GM23338 (cell line): ENCODE measurements around the gene CSRNP3. TPM values are rescaled to one million over a fixed set of nuclear protein-coding genes. Genes with fewer than 3 reads are reported as not detected.

ENCODE experiments used
- ATAC-seq: fragments of 200-7000 bp; cut with Tn5 transposase; 3 replicates; pipeline ENCODE4 v1.9.1; 2020
- DNase-seq: peaks from one replicate; pipeline ENCODE4 v3.0.0-alpha.2; 2015; ENCODE audit warnings: low spot score
- H2AFZ ChIP-seq: fragments of 200-600 bp; sonication (generic); 2 replicates; pipeline ENCODE4 v1.8.0; 2016; ENCODE audit warnings: antibody characterized with exemption, mild to moderate bottlenecking, moderate library complexity
- H3F3A ChIP-seq: fragments of 200-600 bp; sonication (generic); replicated peaks from 2 replicates; pipeline ENCODE4 v1.8.0; 2017; ENCODE audit warnings: antibody characterized with exemption, mixed run types, low read depth
- H3K27ac ChIP-seq: fragments of 200-600 bp; sonication (generic); 2 replicates; pipeline ENCODE4 v1.6.1; 2016; ENCODE audit warnings: low read depth
- H3K27me3 ChIP-seq: fragments of 200-600 bp; sonication (generic); 2 replicates; pipeline ENCODE4 v1.8.0; 2016; ENCODE audit warnings: mild to moderate bottlenecking, mixed run types, moderate library complexity; ENCODE audit not compliant: insufficient read depth
- H3K36me3 ChIP-seq: fragments of 200-600 bp; sonication (generic); 2 replicates; pipeline ENCODE4 v1.8.0; 2016; ENCODE audit warnings: mild to moderate bottlenecking; ENCODE audit not compliant: insufficient read depth
- H3K4me1 ChIP-seq: fragments of 200-600 bp; sonication (generic); 2 replicates; pipeline ENCODE4 v1.8.0; 2016; ENCODE audit warnings: mild to moderate bottlenecking, moderate library complexity; ENCODE audit not compliant: insufficient read depth
- H3K4me2 ChIP-seq: fragments of 200-600 bp; sonication (generic); 2 replicates; pipeline ENCODE4 v1.7.1; 2017; ENCODE audit warnings: mixed run types
- H3K4me3 ChIP-seq: fragments of 200-600 bp; sonication (generic); 2 replicates; pipeline ENCODE4 v1.6.1; 2016; ENCODE audit warnings: mixed run types
- H3K79me2 ChIP-seq: fragments of 200-600 bp; sonication (generic); replicated peaks from 2 replicates; pipeline ENCODE4 v1.8.0; 2017; ENCODE audit warnings: mild to moderate bottlenecking; ENCODE audit not compliant: insufficient read depth
- H3K9me2 ChIP-seq: fragments of 200-600 bp; sonication (generic); 2 replicates; pipeline ENCODE4 v1.8.0; 2017; ENCODE audit not compliant: insufficient read depth
- H4K20me1 ChIP-seq: fragments of 200-600 bp; sonication (generic); replicated peaks from 2 replicates; pipeline ENCODE4 v1.8.0; 2017; ENCODE audit warnings: mild to moderate bottlenecking; ENCODE audit not compliant: insufficient read depth
- H3K27ac Mint-ChIP-seq: 2 replicates; pipeline ENCODE4 v1.8.0; 2020; ENCODE audit warnings: inconsistent platforms, mild to moderate bottlenecking, moderate library complexity, mixed read lengths
- H3K27me3 Mint-ChIP-seq: 3 replicates; pipeline ENCODE4 v1.8.0; 2022; ENCODE audit warnings: low read depth, mild to moderate bottlenecking, moderate library complexity, mixed read lengths, inconsistent platforms; ENCODE audit not compliant: insufficient read depth, poor library complexity
- H3K36me3 Mint-ChIP-seq: 3 replicates; pipeline ENCODE4 v1.8.0; 2021; ENCODE audit warnings: low read depth, mild to moderate bottlenecking, inconsistent platforms, moderate library complexity, mixed read lengths
- H3K4me1 Mint-ChIP-seq: 3 replicates; pipeline ENCODE4 v1.8.0; 2020; ENCODE audit warnings: mild to moderate bottlenecking, inconsistent platforms, mixed read lengths
- H3K4me3 Mint-ChIP-seq: 3 replicates; pipeline ENCODE4 v1.8.0; 2021; ENCODE audit warnings: moderate library complexity, mild to moderate bottlenecking, inconsistent platforms, mixed read lengths
- H3K9me3 Mint-ChIP-seq: 3 replicates; pipeline ENCODE4 v1.8.0; 2020; ENCODE audit warnings: moderate library complexity, mild to moderate bottlenecking, inconsistent platforms, mixed read lengths
- CREB1 ChIP-seq: fragments of 250-450 bp; sonication (Bioruptor Pico); IDR thresholded peaks from 2 replicates; pipeline ENCODE4 v1.5.0; 2020; ENCODE audit warnings: low read depth, mild to moderate bottlenecking, moderate library complexity
- CTCF ChIP-seq, 2 experiments: fragments of 200-600 bp in 1 of 2; sonication (generic) in 1 of 2; conservative IDR thresholded peaks; 2 replicates each; pipeline versions ENCODE4 v1.5.1 to v1.6.1; 2016 to 2017; ENCODE audit warnings: antibody characterized with exemption in 2 of 2, low read depth in 2 of 2, mild to moderate bottlenecking in 2 of 2, moderate library complexity in 1 of 2
- EZH2 ChIP-seq: fragments of 200-600 bp; sonication (generic); IDR thresholded peaks from one replicate; pipeline ENCODE4 v1.8.0; 2017; ENCODE audit warnings: antibody characterized with exemption, mild to moderate bottlenecking, low read depth; ENCODE audit not compliant: unreplicated experiment
- EZH2phosphoT487 ChIP-seq: fragments of 200-600 bp; sonication (generic); IDR thresholded peaks from one replicate; pipeline ENCODE4 v1.8.1; 2018; ENCODE audit warnings: antibody characterized with exemption; ENCODE audit not compliant: unreplicated experiment
- JUNB ChIP-seq: IDR thresholded peaks from one replicate; pipeline ENCODE4 v1.6.1; 2016; ENCODE audit warnings: antibody characterized with exemption; ENCODE audit not compliant: unreplicated experiment
- NANOG ChIP-seq: IDR thresholded peaks from 2 replicates; pipeline ENCODE4 v1.6.1; 2016; ENCODE audit warnings: antibody characterized with exemption, borderline replicate concordance
- POLR2AphosphoS5 ChIP-seq: IDR thresholded peaks from 2 replicates; pipeline ENCODE4 v1.6.1; 2016; ENCODE audit warnings: antibody characterized with exemption, low read depth
- REST ChIP-seq: IDR thresholded peaks from one replicate; pipeline ENCODE4 v1.6.1; 2018; ENCODE audit warnings: antibody characterized with exemption; ENCODE audit not compliant: unreplicated experiment
- polyA plus RNA-seq: library from polyadenylated mRNA; unstranded; fragments of >200 nt; fragmentation: Nextera tagmentation; extraction: Ambion mirVana; gene quantifications from 2 replicates; pipeline ENCODE4 v1.2.1, GENCODE V29; 2016
- total RNA-seq: library from RNA; depleted of rRNA; stranded (reverse); fragments of >200 nt; shearing (Covaris generic); gene quantifications from 2 replicates; pipeline ENCODE4 v1.2.3, GENCODE V29; 2014

Gene CSRNP3
- total and polyA plus RNA-seq, 2 experiments from 2014 or later = 3.8 to 6.8 TPM

- no peak overlapping the region for H3K27ac Mint-ChIP-seq
- no peaks in the 10 kb centered on the region for H3K9me3 Mint-ChIP-seq
- no peak overlapping the region for H3K27ac ChIP-seq
- no peak for TF ChIP-seq EZH2
- no peak for TF ChIP-seq EZH2phosphoT487
- no peak for TF ChIP-seq REST
- H3K79me2 ChIP-seq = peaks cover 4% of the 10 kb centered on the region; the same call in 1 of the 2 replicates
- peaks cover 16% of the 10 kb centered on the region; the same call in 1 of the 2 replicates for H3K4me1 ChIP-seq
- DNase-seq (no peak), ATAC-seq (peak; percentile 51; the same call in 1 of the 3 replicates)
- H3K4me3 ChIP-seq = no peak overlapping the region
- no peaks in the 10 kb centered on the region for H3K9me2 ChIP-seq
- H3K4me1 Mint-ChIP-seq = peaks cover 31% of the 10 kb centered on the region
- H3K36me3 ChIP-seq = no peaks in the 10 kb centered on the region
- H3K27me3 ChIP-seq = no peaks in the 10 kb centered on the region
- no peaks in the 10 kb centered on the region for H4K20me1 ChIP-seq
- H3K4me3 Mint-ChIP-seq = no peak overlapping the region
- H3K36me3 Mint-ChIP-seq = no peaks in the 10 kb centered on the region; the same call in 2 of the 3 replicates
- H3K4me2 ChIP-seq = no peak overlapping the region
- H3K27me3 Mint-ChIP-seq = no peaks in the 10 kb centered on the region
- H2AFZ ChIP-seq = no peak overlapping the region
- H3F3A ChIP-seq = no peaks in the 10 kb centered on the region
These were observed 5.9 kb downstream of the CSRNP3 start for GRCh38 chr2:165475277-165476004.

GRCh38 chr2:165479856-165480255 is 10.4 kb downstream of the CSRNP3 start:
- Histone ChIP-seq H3K79me2 (peaks cover 4% of the 10 kb centered on the region; the same call in 1 of the 2 replicates), H3K4me3 (no peak overlapping the region), H3K4me1 (0 out of 2 replicates have a peak, but pooled peaks cover 3% of the 10 kb centered on the region), H3K9me2 (no peaks in the 10 kb centered on the region), H3K27ac (no peak overlapping the region), H3F3A (no peaks in the 10 kb centered on the region), H4K20me1 (no peaks in the 10 kb centered on the region), H2AFZ (no peak overlapping the region), H3K27me3 (no peaks in the 10 kb centered on the region), H3K4me2 (no peak overlapping the region), H3K36me3 (no peaks in the 10 kb centered on the region)
- Mint-ChIP-seq H3K9me3 (peaks cover 10% of the 10 kb centered on the region; the same call in 2 of the 3 replicates), H3K4me1 (peaks cover 9% of the 10 kb centered on the region), H3K4me3 (no peak overlapping the region), H3K36me3 (peaks cover 17% of the 10 kb centered on the region), H3K27me3 (no peaks in the 10 kb centered on the region), H3K27ac (no peak overlapping the region)
- no peak for TF ChIP-seq NANOG
- TF ChIP-seq CREB1 (CRISPR knock-in tag) = no peak
- ATAC-seq (no peak), DNase-seq (no peak)

- no peak overlapping the region for H3K4me2 ChIP-seq
- TF ChIP-seq CTCF (conservative IDR thresholded peaks at IDR 0.05; ENCODE audit: low read depth in 2 of 2) (no peak), JUNB (no peak), REST (no peak), POLR2AphosphoS5 (no peak), NANOG (no peak)
These were observed 25.1 kb downstream of the CSRNP3 start for GRCh38 chr2:165494573-165494972.

More at GRCh38 chr2:165494573-165494972, 25.1 kb downstream of the CSRNP3 start:
- no peaks in the 10 kb centered on the region for H3K27me3 Mint-ChIP-seq
- Histone ChIP-seq H3K9me2 (no peaks in the 10 kb centered on the region), H2AFZ (no peak overlapping the region), H3K79me2 (no peaks in the 10 kb centered on the region), H3K36me3 (0 out of 2 replicates have a peak, but pooled peaks cover 2% of the 10 kb centered on the region), H3K27ac (no peak overlapping the region; the same call in 1 of the 2 replicates), H4K20me1 (no peaks in the 10 kb centered on the region), H3K4me3 (no peak overlapping the region), H3F3A (no peaks in the 10 kb centered on the region), H3K27me3 (no peaks in the 10 kb centered on the region), H3K4me1 (0 out of 2 replicates have a peak, but pooled peaks cover 6% of the 10 kb centered on the region)
- no peak for DNase-seq
- no peak for ATAC-seq
- no peak overlapping the region for H3K4me3 Mint-ChIP-seq
- H3K9me3 Mint-ChIP-seq = peaks cover 5% of the 10 kb centered on the region; the same call in 2 of the 3 replicates
- peaks cover 5% of the 10 kb centered on the region; the same call in 1 of the 3 replicates for H3K4me1 Mint-ChIP-seq
- no peak overlapping the region for H3K27ac Mint-ChIP-seq
- H3K36me3 Mint-ChIP-seq = peaks cover 4% of the 10 kb centered on the region; the same call in 1 of the 3 replicates
